ENCODE data around the gene CRELD2. TPM values are rescaled to one million over a fixed set of nuclear protein-coding genes. Genes with fewer than 3 reads are reported as not detected.

The CRELD2 gene
- total RNA-seq, 2 experiments from 2014 or later: 21.2 to 23.3 TPM

DNA sequence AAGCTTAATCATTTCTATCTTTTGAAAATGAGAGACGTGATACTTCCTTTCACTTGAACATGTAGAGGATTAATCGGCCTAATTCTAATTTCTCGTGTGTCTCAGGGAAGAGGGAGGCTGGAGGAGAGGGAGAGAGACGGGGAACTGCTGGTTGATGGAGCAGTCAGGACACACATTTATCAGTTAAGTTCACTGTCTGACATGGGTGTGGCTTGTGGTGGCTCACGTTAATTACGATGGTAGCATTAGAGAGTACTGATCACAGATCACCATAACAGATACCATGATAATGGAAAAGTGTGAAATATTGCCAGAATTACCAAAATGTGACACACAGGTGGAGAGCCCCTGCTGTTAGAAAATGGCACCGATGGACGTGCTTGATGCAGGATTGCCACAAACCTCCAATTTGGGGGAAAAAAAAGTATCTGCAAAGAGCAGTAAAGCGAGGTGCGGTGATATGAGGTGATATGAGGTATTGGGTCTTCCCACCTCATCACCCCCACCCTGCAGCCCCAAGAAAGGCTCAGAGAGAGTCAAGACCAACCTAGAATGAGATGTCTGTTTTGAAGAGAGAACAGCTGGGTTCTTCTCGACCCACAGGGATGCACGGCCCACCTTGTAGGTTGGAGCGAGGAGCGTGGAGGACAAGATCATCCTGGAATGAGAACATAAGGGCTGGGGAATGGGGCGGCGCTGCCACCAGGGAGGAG is 45.0 kb upstream of the CRELD2 start:
- Mint-ChIP-seq H3K27ac (no peak overlapping the region), H3K4me3 (no peak overlapping the region), H3K9me3 (peaks cover 3% of the 10 kb centered on the region), H3K36me3 (ENCODE audit: low read depth) (peaks cover 63% of the 10 kb centered on the region), H3K27me3 (no peaks in the 10 kb centered on the region), H3K4me1 (ENCODE audit: low read depth) (peaks cover 59% of the 10 kb centered on the region)
- CTCF ChIA-PET: no interaction called here
- DNase-seq (no peak), ATAC-seq (ENCODE audit: poor library complexity) (no peak)
- Histone ChIP-seq H3K27me3 (ENCODE audit: control insufficient read depth in 1 of 2, insufficient read depth in 2 of 2, low read length in 2 of 2) (no peaks in the 10 kb centered on the region), H3K9me3 (ENCODE audit: control insufficient read depth in 1 of 2, insufficient read depth in 1 of 2, low read length in 2 of 2) (peaks cover 3 to 4% of the 10 kb centered on the region in 2 experiments), H3K36me3 (ENCODE audit: insufficient read depth, low read length) (no peaks in the 10 kb centered on the region), H3K4me3 (ENCODE audit: low read length) (no peak overlapping the region), H3K4me1 (ENCODE audit: insufficient read depth, low read length) (peaks cover 37% of the 10 kb centered on the region), H3K27ac (ENCODE audit: low read depth in 1 of 2, low read length in 2 of 2) (no peak overlapping the region)
- intact Hi-C loops (cut with DNase I, micrococcal nuclease): no loop called here
- POLR2A ChIA-PET: interaction anchor here (1.3 kb wide), 1 partner anchor 8 kb away, joined by 3 read pairs; no protein-coding TSS in a partner anchor
- TF ChIP-seq CTCF (IDR thresholded peaks at IDR 0.05): no peak

- POLR2A ChIA-PET: no interaction called here
- TF ChIP-seq CTCF (IDR thresholded peaks at IDR 0.05): no peak
- no peaks in the 10 kb centered on the region for H3K9me3 Mint-ChIP-seq
- H3K4me3 ChIP-seq (ENCODE audit: low read length): no peak overlapping the region
- no peak overlapping the region for H3K27ac ChIP-seq (ENCODE audit: low read depth in 1 of 2, low read length in 2 of 2)
- peaks cover 60% of the 10 kb centered on the region for H3K4me1 Mint-ChIP-seq (ENCODE audit: low read depth)
- H3K4me3 Mint-ChIP-seq: no peak overlapping the region
- intact Hi-C loops (cut with DNase I, micrococcal nuclease): no loop called here
- no peaks in the 10 kb centered on the region for H3K36me3 ChIP-seq (ENCODE audit: insufficient read depth, low read length)
- CTCF ChIA-PET: interaction anchor here (0.8 kb wide), 1 partner anchor 15 kb away, joined by 3 read pairs; no protein-coding TSS in a partner anchor
- peaks cover 20% of the 10 kb centered on the region for H3K4me1 ChIP-seq (ENCODE audit: insufficient read depth, low read length)
- peaks cover 40% of the 10 kb centered on the region for H3K36me3 Mint-ChIP-seq (ENCODE audit: low read depth)
- H3K27me3 Mint-ChIP-seq: no peaks in the 10 kb centered on the region
- no peaks in the 10 kb centered on the region for H3K9me3 ChIP-seq (ENCODE audit: control insufficient read depth in 1 of 2, insufficient read depth in 1 of 2, low read length in 2 of 2)
- no peak for DNase-seq
- H3K27ac Mint-ChIP-seq: no peak overlapping the region
- ATAC-seq (ENCODE audit: poor library complexity): no peak
- H3K27me3 ChIP-seq (ENCODE audit: control insufficient read depth in 1 of 2, insufficient read depth in 2 of 2, low read length in 2 of 2): no peaks in the 10 kb centered on the region
These were observed 40.8 kb upstream of the CRELD2 start for GRCh38 chr22:49877642-49878041.

DNA sequence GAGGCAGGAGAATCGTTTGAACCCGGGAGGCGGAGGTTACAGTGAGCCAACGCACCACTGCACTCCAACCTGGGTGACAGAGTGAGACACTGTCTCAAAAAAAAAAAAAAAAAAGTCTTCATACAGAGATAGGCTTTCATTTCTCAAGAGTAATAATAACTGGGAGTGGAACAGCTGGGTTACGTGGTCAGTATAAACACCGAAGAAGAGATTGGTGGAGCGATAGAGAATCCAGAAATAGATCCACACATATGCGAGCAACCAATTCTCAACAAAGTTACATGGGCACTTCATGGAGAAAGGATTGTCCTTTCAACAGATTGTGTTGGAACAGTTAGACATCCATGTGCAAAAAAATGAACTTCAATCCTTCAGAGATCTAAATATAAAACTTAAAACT is 40.2 kb upstream of the CRELD2 start:
- TF ChIP-seq CTCF (IDR thresholded peaks at IDR 0.05): no peak
- intact Hi-C loops (cut with DNase I, micrococcal nuclease): no loop called here
- Histone ChIP-seq H3K9me3 (ENCODE audit: control insufficient read depth in 1 of 2, insufficient read depth in 1 of 2, low read length in 2 of 2) (no peaks in the 10 kb centered on the region), H3K27me3 (ENCODE audit: control insufficient read depth in 1 of 2, insufficient read depth in 2 of 2, low read length in 2 of 2) (no peaks in the 10 kb centered on the region), H3K36me3 (ENCODE audit: insufficient read depth, low read length) (peaks cover under 1% of the 10 kb centered on the region), H3K4me1 (ENCODE audit: insufficient read depth, low read length) (peaks cover 19% of the 10 kb centered on the region), H3K4me3 (ENCODE audit: low read length) (no peak overlapping the region), H3K27ac (ENCODE audit: low read depth in 1 of 2, low read length in 2 of 2) (no peak overlapping the region)
- H3K27me3 Mint-ChIP-seq: no peaks in the 10 kb centered on the region
- H3K36me3 Mint-ChIP-seq (ENCODE audit: low read depth): peaks cover 38% of the 10 kb centered on the region
- H3K4me1 Mint-ChIP-seq (ENCODE audit: low read depth): peaks cover 59% of the 10 kb centered on the region
- POLR2A ChIA-PET: no interaction called here
- no peak for ATAC-seq (ENCODE audit: poor library complexity)
- CTCF ChIA-PET: no interaction called here
- peak overlapping the region; percentile 20 for H3K27ac Mint-ChIP-seq
- H3K9me3 Mint-ChIP-seq: no peaks in the 10 kb centered on the region
- DNase-seq: no peak
- H3K4me3 Mint-ChIP-seq: no peak overlapping the region

All from CD4-positive, alpha-beta T cell (primary cell).